CD4-positive, alpha-beta T cell (primary cell): ENCODE results near the gene HNRNPC. TPM values are rescaled to one million over a fixed set of nuclear protein-coding genes. Genes with fewer than 3 reads are reported as not detected.

Experiments used
- ATAC-seq: fragments of 200-7000 bp; cut with Tn5 transposase; one replicate; pipeline ENCODE4 v1.10.0; 2022; ENCODE audit warnings: mild to moderate bottlenecking; ENCODE audit not compliant: poor library complexity
- CTCF ChIA-PET: fragments of 350-600 bp; sonication (Branson Sonifier 250); formaldehyde crosslinking; loops from one replicate; lab custom pipeline; 2021; ENCODE audit warnings: antibody characterized with exemption, inconsistent platforms; lab: Charles Lee
- POLR2A ChIA-PET: fragments of 350-600 bp; sonication (Branson Sonifier 250); formaldehyde crosslinking; loops from one replicate; lab custom pipeline; 2021; ENCODE audit warnings: antibody characterized with exemption, inconsistent platforms; lab: Charles Lee
- DNase-seq, 14 experiments: peaks; one replicate each; pipeline ENCODE4 v3.0.0-alpha.2; 2013 to 2020; ENCODE audit warnings: mixed read lengths in 2 of 14
- H3K27ac ChIP-seq, 2 donors: one replicate each; pipeline versions ENCODE4 v1.5.1 to v1.7.0; 2013; ENCODE audit warnings: low read length in 2 of 2, low read depth in 1 of 2, mild to moderate bottlenecking in 1 of 2
- H3K27me3 ChIP-seq, 2 experiments: 1 replicate in 1 of 2; 2 replicates in 1 of 2; pipeline versions ENCODE4 v1.6.1 to v1.7.0; 2013; ENCODE audit warnings: low read length in 2 of 2, control low read depth in 1 of 2, mild to moderate bottlenecking in 1 of 2, moderate library complexity in 1 of 2; ENCODE audit not compliant: insufficient read depth in 2 of 2, control insufficient read depth in 1 of 2
- H3K36me3 ChIP-seq: one replicate; pipeline ENCODE4 v1.6.1; 2013; ENCODE audit warnings: low read length, control low read depth; ENCODE audit not compliant: insufficient read depth
- H3K4me1 ChIP-seq: one replicate; pipeline ENCODE4 v1.6.1; 2013; ENCODE audit warnings: low read length, control low read depth; ENCODE audit not compliant: insufficient read depth
- H3K4me3 ChIP-seq: one replicate; pipeline ENCODE4 v1.5.1; 2013; ENCODE audit warnings: mild to moderate bottlenecking, low read length, moderate library complexity
- H3K9me3 ChIP-seq, 2 experiments: 1 replicate in 1 of 2; 2 replicates in 1 of 2; pipeline versions ENCODE4 v1.6.1 to v1.7.0; 2013; ENCODE audit warnings: low read length in 2 of 2, mild to moderate bottlenecking in 2 of 2, control low read depth in 1 of 2, moderate library complexity in 1 of 2; ENCODE audit not compliant: control insufficient read depth in 1 of 2, insufficient read depth in 1 of 2
- H3K27ac Mint-ChIP-seq: one replicate; pipeline ENCODE4 v1.8.0; 2020; ENCODE audit warnings: mixed read lengths
- H3K27me3 Mint-ChIP-seq: one replicate; pipeline ENCODE4 v1.8.0; 2021; ENCODE audit warnings: mixed read lengths
- H3K36me3 Mint-ChIP-seq: one replicate; pipeline ENCODE4 v1.8.0; 2021; ENCODE audit warnings: low read depth, mixed read lengths
- H3K4me1 Mint-ChIP-seq: one replicate; pipeline ENCODE4 v1.8.0; 2021; ENCODE audit warnings: low read depth, mixed read lengths
- H3K4me3 Mint-ChIP-seq: one replicate; pipeline ENCODE4 v1.8.0; 2020; ENCODE audit warnings: mild to moderate bottlenecking, mixed read lengths
- H3K9me3 Mint-ChIP-seq: one replicate; pipeline ENCODE4 v1.8.0; 2020; ENCODE audit warnings: mixed read lengths
- intact Hi-C, 2 experiments: fragments of 100-400 bp; cut with DNase I in 1 of 2; cut with micrococcal nuclease in 1 of 2; formaldehyde crosslinking; loops; one replicate each; pipeline versions ENCODE4 v1.15.1 to v1.9.0; 2023 to 2025; cut with DNase I, micrococcal nuclease
- polyA plus RNA-seq, 2 donors: library from polyadenylated mRNA; unstranded; fragments of 120-200 nt; gene quantifications; one replicate each; pipeline ENCODE4 v1.2.1, GENCODE V29; 2013
- total RNA-seq, 174 experiments: library from RNA in 2 of 174; stranded (reverse) in 2 of 174; gene quantifications; one replicate each; pipeline ENCODE4 v1.2.3 and lab custom pipeline; 2021 to 2026
- TF ChIP-seq, protein P1 (sequence below): fragments of 200-600 bp; IDR thresholded peaks from one replicate; pipeline ENCODE4 v1.8.0; 2022; ENCODE audit warnings: antibody characterized with exemption, mild to moderate bottlenecking

The HNRNPC gene
- 100 to 1,000 TPM; 507 to 528 TPM for total RNA-seq
- 562 TPM for polyA plus RNA-seq (2013, experiment 1 of 2)
- 555 TPM for polyA plus RNA-seq (2013, experiment 2 of 2)
- 455 to 1,549 (median 651) reads per million in 172 experiments for total RNA-seq (lab: John Stamatoyannopoulos, UW)

DNA sequence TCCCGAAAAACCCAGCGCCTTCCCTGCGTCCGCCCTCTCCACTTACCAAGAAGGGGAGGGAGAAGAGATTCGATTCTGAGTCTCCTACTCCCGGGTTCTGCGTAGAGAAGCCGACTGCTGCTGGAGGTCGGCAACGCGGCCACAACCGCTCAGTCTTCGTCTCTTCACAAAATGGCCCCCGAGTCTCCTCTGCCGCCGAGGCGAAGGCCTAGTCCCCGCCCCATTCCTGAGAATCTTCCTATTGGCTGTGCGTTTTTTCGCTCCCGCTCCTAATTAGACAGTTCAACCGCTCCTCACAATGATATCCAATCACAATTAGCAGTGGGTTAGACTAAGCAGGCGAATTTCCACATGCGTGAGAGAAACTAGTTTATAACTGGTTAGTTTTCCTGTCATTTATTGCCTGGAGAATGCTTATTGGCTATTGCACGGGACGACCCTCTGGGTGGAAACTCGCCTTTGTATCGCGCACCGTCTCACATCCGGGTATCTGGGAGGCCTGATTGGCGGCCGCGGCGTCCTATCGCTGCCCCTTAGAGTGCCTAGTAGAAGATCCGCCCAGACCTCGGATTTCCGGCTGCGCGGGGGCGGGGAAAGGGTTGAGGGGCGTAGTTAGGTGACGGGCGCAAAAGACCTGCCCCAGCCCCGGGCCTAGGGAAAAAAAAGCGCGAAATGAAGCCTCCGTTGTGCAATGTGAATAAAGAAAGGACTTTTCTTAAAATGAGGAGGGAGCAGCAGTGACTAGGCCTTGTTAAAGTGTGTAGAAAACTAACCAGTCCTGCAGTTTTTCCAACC is at the start of gene HNRNPC:
Gene HNRNPC (minus strand): TSS at position 191 of the 795 bp plus-strand sequence. CDS start 35,249 bp downstream, outside the sequence.
- TF ChIP-seq, protein P1, sequence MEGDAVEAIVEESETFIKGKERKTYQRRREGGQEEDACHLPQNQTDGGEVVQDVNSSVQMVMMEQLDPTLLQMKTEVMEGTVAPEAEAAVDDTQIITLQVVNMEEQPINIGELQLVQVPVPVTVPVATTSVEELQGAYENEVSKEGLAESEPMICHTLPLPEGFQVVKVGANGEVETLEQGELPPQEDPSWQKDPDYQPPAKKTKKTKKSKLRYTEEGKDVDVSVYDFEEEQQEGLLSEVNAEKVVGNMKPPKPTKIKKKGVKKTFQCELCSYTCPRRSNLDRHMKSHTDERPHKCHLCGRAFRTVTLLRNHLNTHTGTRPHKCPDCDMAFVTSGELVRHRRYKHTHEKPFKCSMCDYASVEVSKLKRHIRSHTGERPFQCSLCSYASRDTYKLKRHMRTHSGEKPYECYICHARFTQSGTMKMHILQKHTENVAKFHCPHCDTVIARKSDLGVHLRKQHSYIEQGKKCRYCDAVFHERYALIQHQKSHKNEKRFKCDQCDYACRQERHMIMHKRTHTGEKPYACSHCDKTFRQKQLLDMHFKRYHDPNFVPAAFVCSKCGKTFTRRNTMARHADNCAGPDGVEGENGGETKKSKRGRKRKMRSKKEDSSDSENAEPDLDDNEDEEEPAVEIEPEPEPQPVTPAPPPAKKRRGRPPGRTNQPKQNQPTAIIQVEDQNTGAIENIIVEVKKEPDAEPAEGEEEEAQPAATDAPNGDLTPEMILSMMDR, result no peak
- Histone ChIP-seq H3K36me3 (peaks cover 30% of the 10 kb centered on the region), H3K27ac (peak within 1 kb of the TSS; percentile 95 to 97), H3K4me1 (peaks cover 29% of the 10 kb centered on the region), H3K9me3 (no peaks in the 10 kb centered on the region), H3K27me3 (no peaks in the 10 kb centered on the region), H3K4me3 (peak within 1 kb of the TSS; percentile 83)
- intact Hi-C loops, result loop anchor here (1.0 to 10.0 kb wide), 8 partner anchors 37 to 187 kb away; partner anchors contain the start of genes SUPT16H (in 2 of the 2), CHD8 (in 1 of the 2) and TMEM253 (in 1 of the 2)
- peak; percentile 86 for ATAC-seq
- POLR2A ChIA-PET, result interaction anchor here (0.6 to 4.7 kb wide), 9 partner anchors 10 to 187 kb away, joined by 3 to 50 read pairs (median 4); partner anchors contain the start of genes RPGRIP1 and SUPT16H
- peaks cover 51% of the 10 kb centered on the region for H3K36me3 Mint-ChIP-seq
- DNase-seq, result peak; percentile 100
- peak within 1 kb of the TSS; percentile 95 for H3K27ac Mint-ChIP-seq
- H3K27me3 Mint-ChIP-seq, result no peaks in the 10 kb centered on the region
- H3K4me1 Mint-ChIP-seq, result peaks cover 45% of the 10 kb centered on the region
- peak within 1 kb of the TSS; percentile 94 for H3K4me3 Mint-ChIP-seq
- CTCF ChIA-PET, result no interaction called here
- H3K9me3 Mint-ChIP-seq, result no peaks in the 10 kb centered on the region

DNA sequence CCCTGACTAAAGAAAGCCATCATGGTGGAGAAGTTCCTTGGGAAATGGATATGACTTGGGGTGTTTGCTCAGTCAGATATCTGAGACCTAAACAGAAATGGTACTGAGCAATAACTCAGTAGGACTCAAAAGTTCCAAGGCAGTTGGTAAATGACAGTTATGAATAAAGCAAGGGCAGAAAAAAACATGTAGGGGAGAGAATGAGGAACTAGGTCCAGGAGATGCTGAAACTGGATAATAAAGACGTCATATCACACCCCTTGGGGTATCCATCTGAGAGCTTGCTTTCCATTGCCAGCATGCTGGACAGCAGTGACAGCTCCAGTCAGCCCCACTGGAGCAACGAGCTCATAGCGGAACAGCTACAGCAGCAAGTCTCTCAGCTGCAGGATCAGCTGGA is 48.2 kb upstream of the HNRNPC start:
- Mint-ChIP-seq H3K9me3 (no peaks in the 10 kb centered on the region), H3K36me3 (no peaks in the 10 kb centered on the region), H3K4me3 (no peak overlapping the region), H3K4me1 (peaks cover 10% of the 10 kb centered on the region), H3K27me3 (peaks cover 5% of the 10 kb centered on the region), H3K27ac (no peak overlapping the region)
- H3K36me3 ChIP-seq, result no peaks in the 10 kb centered on the region
- DNase-seq, result peak in 2 of 14 experiments; percentile 4 to 17
- H3K9me3 ChIP-seq, result no peaks in the 10 kb centered on the region
- ChIA-PET CTCF (no interaction called here), POLR2A (no interaction called here)
- intact Hi-C loops, result no loop called here
- peaks cover 0 to 3% of the 10 kb centered on the region in 2 experiments for H3K27me3 ChIP-seq
- no peak overlapping the region for H3K27ac ChIP-seq
- TF ChIP-seq, protein P1, result no peak
- ATAC-seq, result no peak
- H3K4me3 ChIP-seq, result no peak overlapping the region
- H3K4me1 ChIP-seq, result peaks cover 5% of the 10 kb centered on the region

DNA sequence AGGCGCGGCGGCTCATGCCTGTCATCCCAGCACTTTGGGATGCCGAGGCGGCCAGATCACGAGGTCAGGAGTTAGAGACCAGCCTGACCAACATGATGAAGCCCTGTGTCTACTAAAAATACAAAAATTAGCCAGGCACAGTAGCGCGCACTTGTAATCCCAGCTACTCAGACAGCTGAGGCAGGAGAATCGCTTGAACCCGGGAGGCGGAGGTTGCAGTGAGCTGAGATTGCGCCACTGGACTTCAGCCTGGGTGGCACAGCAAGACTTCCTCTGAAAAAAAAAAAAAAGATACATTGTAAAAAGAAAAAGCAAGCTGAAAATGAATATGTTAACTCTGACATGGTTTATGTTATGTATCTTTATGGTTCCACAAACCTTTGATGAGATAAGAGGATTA is 44.3 kb upstream of the HNRNPC start:
- Histone ChIP-seq H3K27ac (no peak overlapping the region), H3K36me3 (no peaks in the 10 kb centered on the region), H3K4me1 (peaks cover 11% of the 10 kb centered on the region), H3K9me3 (no peaks in the 10 kb centered on the region), H3K27me3 (peaks cover 0 to 3% of the 10 kb centered on the region in 2 experiments), H3K4me3 (no peak overlapping the region)
- peaks cover 4% of the 10 kb centered on the region for H3K27me3 Mint-ChIP-seq
- H3K27ac Mint-ChIP-seq, result no peak overlapping the region
- H3K36me3 Mint-ChIP-seq, result no peaks in the 10 kb centered on the region
- no peak overlapping the region for H3K4me3 Mint-ChIP-seq
- DNase-seq (no peak), ATAC-seq (no peak)
- intact Hi-C loops, result no loop called here
- peaks cover 10% of the 10 kb centered on the region for H3K4me1 Mint-ChIP-seq
- ChIA-PET POLR2A (no interaction called here), CTCF (no interaction called here)
- TF ChIP-seq, protein P1, result no peak
- H3K9me3 Mint-ChIP-seq, result no peaks in the 10 kb centered on the region
